Peyer's patch (tissue), 4 donors: ENCODE measurements around the gene AP2B1.

Experiments
- CTCF ChIP-seq, 6 experiments: fragments of 450-650 bp in 4 of 6; fragments of 200-600 bp in 2 of 6; sonication (generic) in 1 of 6; IDR thresholded peaks; one replicate each; pipeline ENCODE4 v1.5.1; 2017 to 2019; ENCODE audit warnings: antibody characterized with exemption in 6 of 6, mild to moderate bottlenecking in 3 of 6, moderate library complexity in 1 of 6
- POLR2A ChIP-seq, 2 donors: fragments of 450-650 bp; IDR thresholded peaks; one replicate each; pipeline ENCODE4 v1.5.1; 2017; ENCODE audit warnings: antibody characterized with exemption in 2 of 2, mild to moderate bottlenecking in 2 of 2, moderate library complexity in 2 of 2

GRCh38 chr17:35674552-35674951 is 87.4 kb downstream of the AP2B1 start:
- TF ChIP-seq CTCF (IDR thresholded peaks at IDR 0.05) = no peak
- TF ChIP-seq POLR2A (IDR thresholded peaks at IDR 0.05) = no peak
